Right lobe of liver (tissue), 6 donors: ENCODE data around the gene C19orf81. TPM values are rescaled to one million over a fixed set of nuclear protein-coding genes. Genes with fewer than 3 reads are reported as not detected.

ENCODE experiments used
- ATAC-seq, 4 donors: fragments of 200-7000 bp; cut with Tn5 transposase; one replicate each; pipeline ENCODE4 v1.9.1; 2020; ENCODE audit warnings: mild to moderate bottlenecking in 4 of 4, moderate library complexity in 4 of 4
- DNase-seq, 3 donors: peaks; one replicate each; pipeline ENCODE4 v3.0.0-alpha.2; 2020
- H3K27ac ChIP-seq, 3 donors: fragments of 200-600 bp; one replicate each; pipeline ENCODE4 v1.8.0; 2022
- H3K27me3 ChIP-seq, 2 donors: fragments of 200-600 bp; one replicate each; pipeline ENCODE4 v1.8.0; 2022
- H3K36me3 ChIP-seq, 4 donors: fragments of 200-600 bp; sonication (generic) in 1 of 4; one replicate each; pipeline versions ENCODE4 v1.5.1 to v1.8.0; 2017 to 2022; ENCODE audit warnings: control low read depth in 1 of 4
- H3K4me1 ChIP-seq, 4 donors: fragments of 200-600 bp; sonication (generic) in 1 of 4; one replicate each; pipeline versions ENCODE4 v1.5.1 to v1.8.0; 2017 to 2022; ENCODE audit warnings: control low read depth in 1 of 4
- H3K4me3 ChIP-seq, 3 donors: fragments of 200-600 bp; one replicate each; pipeline ENCODE4 v1.8.0; 2022
- H3K9me3 ChIP-seq, 4 donors: fragments of 200-600 bp; sonication (generic) in 1 of 4; one replicate each; pipeline versions ENCODE4 v1.5.1 to v1.8.0; 2017 to 2022; ENCODE audit warnings: control low read depth in 1 of 4
- POLR2A ChIP-seq: fragments of 450-650 bp; IDR thresholded peaks from one replicate; pipeline ENCODE4 v1.6.1; 2017; ENCODE audit warnings: antibody characterized with exemption, mild to moderate bottlenecking
- WGBS: methylation state at CpG from one replicate; pipeline ENCODE4 v1.1.6; 2018; ENCODE audit warnings: low coverage, low lambda C conversion rate; ENCODE audit not compliant: insufficient coverage; ENCODE audit errors: missing lambda C conversion rate; 5-methylcytosine and 5-hydroxymethylcytosine counted together
- intact Hi-C, 2 donors: fragments of 100-400 bp; cut with DNase I; formaldehyde crosslinking; loops; one replicate each; pipeline versions ENCODE4 v1.11.2 to v1.14.1; 2022
- total RNA-seq, 6 experiments: library from RNA; depleted of rRNA in 2 of 6; stranded (reverse); fragments of >200 nt in 2 of 6; fragmentation: NEBNext Ultra II Directional in 3 of 6; extraction: Animal tissue kit (Norgen Biotek cat#: 25700) in 3 of 6; gene quantifications; one replicate each; pipeline versions ENCODE4 v1.1.0 to v1.2.4, GENCODE V29; 2016 to 2023
- TF ChIP-seq, protein P1 (sequence below), 4 donors: fragments of 200-600 bp in 3 of 4; fragments of 450-650 bp in 1 of 4; IDR thresholded peaks; one replicate each; pipeline versions ENCODE4 v1.5.1 to v1.8.0; 2016 to 2022; ENCODE audit warnings: antibody characterized with exemption in 4 of 4, mild to moderate bottlenecking in 2 of 4
- donor health status: DM: no; HTN: yes; CAD: no.
- donor health status: DM: no; HTN: no; CAD: no.
- donor health status: DM: no; HTN: no; CAD: no.
- donor health status: DM: no; HTN: yes; CAD: no.
- donor health status: DM: no; HTN: yes; CAD: no.

The C19orf81 gene
- total RNA-seq, 6 experiments from 2014 or later = not detected

DNA sequence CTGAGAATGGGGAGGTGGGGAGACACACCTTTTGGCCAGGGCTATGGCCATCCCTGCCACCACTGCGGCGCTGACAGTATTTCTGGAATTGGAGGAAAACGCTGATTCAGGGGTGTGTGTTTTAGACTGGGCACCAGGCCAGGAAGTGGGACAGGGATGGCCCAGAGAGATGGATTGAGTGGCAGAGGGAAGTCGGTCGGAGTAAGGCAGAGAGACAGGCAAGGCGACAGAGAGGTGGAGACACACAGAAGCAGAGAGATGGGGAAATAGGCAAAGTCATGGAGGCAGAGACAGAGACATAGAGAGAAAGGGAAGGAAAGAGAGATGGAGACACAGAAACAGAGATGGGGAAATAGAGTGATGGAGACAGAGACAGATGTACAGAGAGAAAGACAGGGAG is 4.1 kb upstream of the C19orf81 start:
- Histone ChIP-seq H3K4me3 (no peak overlapping the region), H3K27ac (no peak overlapping the region), H3K27me3 (no peaks in the 10 kb centered on the region), H3K4me1 (no peaks in the 10 kb centered on the region), H3K9me3 (no peaks in the 10 kb centered on the region), H3K36me3 (no peaks in the 10 kb centered on the region)
- TF ChIP-seq, protein P1, sequence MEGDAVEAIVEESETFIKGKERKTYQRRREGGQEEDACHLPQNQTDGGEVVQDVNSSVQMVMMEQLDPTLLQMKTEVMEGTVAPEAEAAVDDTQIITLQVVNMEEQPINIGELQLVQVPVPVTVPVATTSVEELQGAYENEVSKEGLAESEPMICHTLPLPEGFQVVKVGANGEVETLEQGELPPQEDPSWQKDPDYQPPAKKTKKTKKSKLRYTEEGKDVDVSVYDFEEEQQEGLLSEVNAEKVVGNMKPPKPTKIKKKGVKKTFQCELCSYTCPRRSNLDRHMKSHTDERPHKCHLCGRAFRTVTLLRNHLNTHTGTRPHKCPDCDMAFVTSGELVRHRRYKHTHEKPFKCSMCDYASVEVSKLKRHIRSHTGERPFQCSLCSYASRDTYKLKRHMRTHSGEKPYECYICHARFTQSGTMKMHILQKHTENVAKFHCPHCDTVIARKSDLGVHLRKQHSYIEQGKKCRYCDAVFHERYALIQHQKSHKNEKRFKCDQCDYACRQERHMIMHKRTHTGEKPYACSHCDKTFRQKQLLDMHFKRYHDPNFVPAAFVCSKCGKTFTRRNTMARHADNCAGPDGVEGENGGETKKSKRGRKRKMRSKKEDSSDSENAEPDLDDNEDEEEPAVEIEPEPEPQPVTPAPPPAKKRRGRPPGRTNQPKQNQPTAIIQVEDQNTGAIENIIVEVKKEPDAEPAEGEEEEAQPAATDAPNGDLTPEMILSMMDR (IDR thresholded peaks at IDR 0.05) = no peak
- no peak for TF ChIP-seq POLR2A
- WGBS = 46% methylated on average over 6 of the region's 6 CpGs
- intact Hi-C loops = no loop called here
- DNase-seq (no peak), ATAC-seq (no peak)

DNA sequence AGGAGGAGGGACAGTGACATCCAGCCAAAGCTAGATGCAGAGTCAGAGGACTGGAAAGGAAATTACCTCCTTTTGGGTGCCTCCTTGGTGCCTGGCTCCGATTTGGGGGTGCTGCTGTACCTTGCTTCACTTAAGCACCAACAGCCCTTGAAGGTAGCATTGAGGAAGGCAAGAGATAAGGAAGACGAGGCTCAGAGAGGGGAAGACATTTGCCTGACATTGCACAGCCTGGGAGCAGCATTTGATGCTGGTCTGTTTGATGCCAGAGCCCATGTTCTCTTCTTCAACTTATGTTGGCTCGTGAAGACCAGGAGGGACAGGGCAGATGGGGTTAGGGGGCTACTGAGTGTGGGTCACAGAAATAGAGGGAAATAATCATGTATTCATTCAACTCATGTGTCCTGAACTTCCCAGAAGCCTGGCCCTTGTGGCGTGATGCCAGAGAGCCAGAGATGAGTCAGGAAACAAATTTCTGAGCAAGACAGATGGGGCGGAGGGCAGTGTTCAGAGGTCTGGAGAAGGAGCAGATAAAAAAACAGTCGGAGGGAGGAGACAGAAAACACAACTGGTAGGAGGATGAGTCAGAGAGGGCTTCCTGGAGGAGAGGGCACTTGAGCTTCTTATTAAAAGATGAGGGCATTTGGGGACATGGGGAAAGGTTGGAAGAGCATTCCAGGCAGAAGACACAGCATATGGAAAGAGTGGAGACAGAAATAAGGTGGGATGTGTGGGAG is 3.0 kb upstream of the C19orf81 start:
- H3K4me3 ChIP-seq = no peak overlapping the region
- no peaks in the 10 kb centered on the region for H3K27me3 ChIP-seq
- 26% methylated on average over 6 of the region's 6 CpGs for WGBS
- H3K9me3 ChIP-seq = no peaks in the 10 kb centered on the region
- ATAC-seq (no peak), DNase-seq (no peak)
- intact Hi-C loops = no loop called here
- no peak for TF ChIP-seq POLR2A
- TF ChIP-seq, protein P1 (IDR thresholded peaks at IDR 0.05) = no peak
- H3K36me3 ChIP-seq = no peaks in the 10 kb centered on the region
- H3K27ac ChIP-seq = no peak overlapping the region
- no peaks in the 10 kb centered on the region for H3K4me1 ChIP-seq

GRCh38 chr19:50647879-50648615 is 1.2 kb upstream of the C19orf81 start:
- no peaks in the 10 kb centered on the region for H3K27me3 ChIP-seq
- no peaks in the 10 kb centered on the region for H3K36me3 ChIP-seq
- no peak for ATAC-seq
- WGBS = 39% methylated on average over 6 of the region's 10 CpGs
- H3K4me1 ChIP-seq = no peaks in the 10 kb centered on the region
- intact Hi-C loops = no loop called here
- no peak overlapping the region for H3K4me3 ChIP-seq
- TF ChIP-seq, protein P1 (IDR thresholded peaks at IDR 0.05) = no peak
- TF ChIP-seq POLR2A = no peak
- H3K27ac ChIP-seq = no peak overlapping the region
- H3K9me3 ChIP-seq = no peaks in the 10 kb centered on the region
- DNase-seq = no peak

GRCh38 chr19:50648659-50649058 is 586 bp upstream of the C19orf81 start:
- ATAC-seq (no peak), DNase-seq (no peak)
- no peak for TF ChIP-seq POLR2A
- TF ChIP-seq, protein P1 (IDR thresholded peaks at IDR 0.05) = no peak
- 53% methylated on average over 5 of the region's 5 CpGs for WGBS
- Histone ChIP-seq H3K36me3 (no peaks in the 10 kb centered on the region), H3K27ac (no peak overlapping the region), H3K4me1 (no peaks in the 10 kb centered on the region), H3K4me3 (no peak overlapping the region), H3K27me3 (no peaks in the 10 kb centered on the region), H3K9me3 (no peaks in the 10 kb centered on the region)
- intact Hi-C loops = no loop called here
